EH (cell line): ENCODE results near the gene BRINP1.

Source experiments
- DNase-seq: peaks from one replicate; pipeline ENCODE4 v3.0.0-alpha.2; 2015; ENCODE audit warnings: low read depth

BRINP1 gene

GRCh38 chr9:119121899-119122298 is 247.3 kb downstream of the BRINP1 start:
- DNase-seq = no peak

GRCh38 chr9:119117409-119117808 is 251.8 kb downstream of the BRINP1 start:
- DNase-seq = no peak
